Testis (tissue), 2 donors: Measurements from ENCODE around the gene STRN.

Source experiments
- CTCF ChIP-seq, 3 experiments: fragments of 450-650 bp in 2 of 3; fragments of 200-600 bp in 1 of 3; sonication (generic) in 1 of 3; IDR thresholded peaks; one replicate each; pipeline ENCODE4 v1.5.1; 2016 to 2019; ENCODE audit warnings: antibody characterized with exemption in 3 of 3, mild to moderate bottlenecking in 2 of 3, moderate library complexity in 1 of 3
- POLR2A ChIP-seq: fragments of 450-650 bp; IDR thresholded peaks from one replicate; pipeline ENCODE4 v1.6.1; 2017; ENCODE audit warnings: antibody characterized with exemption, mild to moderate bottlenecking, moderate library complexity

DNA sequence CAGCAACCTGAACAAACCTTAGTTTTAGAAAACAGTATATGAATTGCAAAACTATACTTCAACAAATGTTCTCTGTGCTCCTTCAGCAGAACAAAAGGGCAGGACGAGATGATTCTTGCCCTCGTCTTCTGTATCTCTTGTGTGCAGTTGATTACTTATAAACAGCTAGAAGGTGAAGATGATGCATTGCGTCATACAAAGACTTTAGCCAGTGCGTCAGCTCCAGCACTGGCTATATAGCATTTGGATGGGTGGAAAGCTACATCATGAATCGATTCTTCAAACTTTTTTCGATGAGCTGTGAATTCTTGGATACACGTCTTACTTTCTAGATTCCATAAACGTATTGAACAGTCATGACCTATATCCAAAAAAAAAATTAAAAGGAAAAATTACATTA is 117.1 kb downstream of the STRN start:
- TF ChIP-seq CTCF (IDR thresholded peaks at IDR 0.05), result no peak
- TF ChIP-seq POLR2A, result no peak
